ENCODE results near the gene PRRT2.
"Not testable (repeated sequence)": the region's sequence is repeated elsewhere in the genome, so short reads cannot be mapped to it uniquely, and the experiment has no call there.

PRRT2 gene

GRCh38 chr16:29830774-29831173 is 18.8 kb downstream of the PRRT2 start:
- Histone ChIP-seq H4K20me1 (peaks cover 0 to 81% (median 5%) of the 10 kb centered on the region in 11 experiments; a peak in 10 of 22 replicates), H3K4me1 (peaks cover 0 to 5% (median under 1%) of the 10 kb centered on the region in 10 experiments; a peak in 9 of 20 replicates), H3K27me3 (no peaks in the 10 kb centered on the region), H3K9ac (no peak overlapping the region), H3K27ac (no peak overlapping the region), H3K4me3 (no peak overlapping the region), H3K36me3 (peaks cover 0 to 90% (median 11%) of the 10 kb centered on the region in 11 experiments; a peak in 15 of 22 replicates), H3K4me2 (no peak overlapping the region), H3K9me3 (replicated peaks in 1 of 11) (no peaks in the 10 kb centered on the region)
- no peak for TF ChIP-seq Cebpa-rat (IDR thresholded peaks at IDR 0.05)

DNA sequence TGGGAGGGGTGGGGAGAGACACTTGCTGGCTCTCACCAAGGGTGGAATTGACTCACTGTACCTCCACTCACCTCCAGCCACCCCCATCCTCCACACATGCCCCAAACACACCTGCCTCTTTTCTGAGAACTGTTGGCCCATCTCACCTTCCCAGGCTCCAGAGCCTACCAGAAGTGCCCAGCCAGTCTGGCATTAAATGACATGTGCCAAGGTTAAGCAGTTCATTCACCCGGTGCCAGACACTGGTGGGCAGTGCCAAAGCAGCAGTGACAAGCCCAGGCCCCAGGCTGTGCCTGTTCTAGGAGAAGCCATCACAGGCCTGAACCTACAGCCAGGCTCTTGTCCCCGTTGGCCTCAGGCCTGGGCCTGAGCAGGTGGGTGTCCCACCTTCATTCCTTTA is 19.5 kb downstream of the PRRT2 start:
- no peak for TF ChIP-seq Cebpa-rat (IDR thresholded peaks at IDR 0.05)
- Histone ChIP-seq H3K4me1 (no peaks in the 10 kb centered on the region; a peak in 2 of 20 replicates), H4K20me1 (peaks cover 0 to 74% (median 0%) of the 10 kb centered on the region in 11 experiments; a peak in 9 of 22 replicates), H3K4me3 (no peak overlapping the region), H3K27ac (no peak overlapping the region), H3K4me2 (no peak overlapping the region), H3K36me3 (peaks cover 0 to 90% (median 11%) of the 10 kb centered on the region in 11 experiments; a peak in 15 of 22 replicates), H3K9ac (no peak overlapping the region), H3K27me3 (no peaks in the 10 kb centered on the region), H3K9me3 (replicated peaks in 1 of 11) (no peaks in the 10 kb centered on the region)

GRCh38 chr16:29833219-29833618 is 21.2 kb downstream of the PRRT2 start:
- H3K27ac ChIP-seq; H3K4me1 ChIP-seq; H3K9ac ChIP-seq; H3K27me3 ChIP-seq; H3K9me3 ChIP-seq (replicated peaks in 1 of 11); H3K4me3 ChIP-seq; H3K4me2 ChIP-seq: not testable (repeated sequence)
- peaks cover 0 to 56% (median 0%) of the 10 kb centered on the region in 11 experiments; a peak in 8 of 22 replicates for H4K20me1 ChIP-seq
- peaks cover 0 to 96% (median 11%) of the 10 kb centered on the region in 11 experiments; a peak in 15 of 22 replicates for H3K36me3 ChIP-seq

GRCh38 chr16:29834079-29834478 is 22.1 kb downstream of the PRRT2 start:
- H3K9ac ChIP-seq = no peak overlapping the region
- peaks cover 0 to 48% (median 0%) of the 10 kb centered on the region in 11 experiments; a peak in 7 of 22 replicates for H4K20me1 ChIP-seq
- no peaks in the 10 kb centered on the region for H3K9me3 ChIP-seq (replicated peaks in 1 of 11)
- H3K4me2 ChIP-seq = no peak overlapping the region
- H3K36me3 ChIP-seq = peaks cover 0 to 100% (median 11%) of the 10 kb centered on the region in 11 experiments; a peak in 15 of 22 replicates
- H3K4me1 ChIP-seq = no peaks in the 10 kb centered on the region
- no peak for TF ChIP-seq Cebpa-rat (IDR thresholded peaks at IDR 0.05)
- H3K27me3 ChIP-seq = no peaks in the 10 kb centered on the region
- no peak overlapping the region for H3K4me3 ChIP-seq
- no peak overlapping the region for H3K27ac ChIP-seq

- H3K4me1 ChIP-seq = no peaks in the 10 kb centered on the region
- peaks cover 0 to 100% (median 11%) of the 10 kb centered on the region in 11 experiments; a peak in 15 of 22 replicates for H3K36me3 ChIP-seq
- no peak overlapping the region for H3K9ac ChIP-seq
- H3K27ac ChIP-seq = no peak overlapping the region
- no peaks in the 10 kb centered on the region for H3K27me3 ChIP-seq
- TF ChIP-seq Cebpa-rat (IDR thresholded peaks at IDR 0.05) = no peak
- peaks cover 0 to 34% (median 0%) of the 10 kb centered on the region in 11 experiments; a peak in 6 of 22 replicates for H4K20me1 ChIP-seq
- no peak overlapping the region for H3K4me2 ChIP-seq
- no peaks in the 10 kb centered on the region for H3K9me3 ChIP-seq (replicated peaks in 1 of 11)
- no peak overlapping the region for H3K4me3 ChIP-seq
Observed at GRCh38 chr16:29835926-29836325, 23.9 kb downstream of the PRRT2 start.

- peaks cover 0 to 27% (median 0%) of the 10 kb centered on the region in 11 experiments; a peak in 6 of 22 replicates for H4K20me1 ChIP-seq
- H3K4me2 ChIP-seq = no peak overlapping the region
- H3K27me3 ChIP-seq = no peaks in the 10 kb centered on the region
- H3K9ac ChIP-seq = no peak overlapping the region
- no peaks in the 10 kb centered on the region for H3K4me1 ChIP-seq
- peaks cover 0 to 100% (median 11%) of the 10 kb centered on the region in 11 experiments; a peak in 15 of 22 replicates for H3K36me3 ChIP-seq
- H3K9me3 ChIP-seq (replicated peaks in 1 of 11) = no peaks in the 10 kb centered on the region
- no peak overlapping the region for H3K4me3 ChIP-seq
- H3K27ac ChIP-seq = no peak overlapping the region
- no peak for TF ChIP-seq Cebpa-rat (IDR thresholded peaks at IDR 0.05)
Observed at GRCh38 chr16:29836623-29837022, 24.6 kb downstream of the PRRT2 start.

- Histone ChIP-seq H3K9ac (no peak overlapping the region), H4K20me1 (peaks cover 0 to 20% (median 0%) of the 10 kb centered on the region in 11 experiments; a peak in 5 of 22 replicates), H3K4me1 (no peaks in the 10 kb centered on the region), H3K9me3 (replicated peaks in 1 of 11) (no peaks in the 10 kb centered on the region), H3K27ac (no peak overlapping the region), H3K4me2 (no peak overlapping the region), H3K27me3 (no peaks in the 10 kb centered on the region), H3K36me3 (peaks cover 0 to 100% (median 11%) of the 10 kb centered on the region in 11 experiments; a peak in 15 of 22 replicates), H3K4me3 (no peak overlapping the region)
- TF ChIP-seq Cebpa-rat (IDR thresholded peaks at IDR 0.05) = no peak
Observed at GRCh38 chr16:29837841-29838240, 25.8 kb downstream of the PRRT2 start.

DNA sequence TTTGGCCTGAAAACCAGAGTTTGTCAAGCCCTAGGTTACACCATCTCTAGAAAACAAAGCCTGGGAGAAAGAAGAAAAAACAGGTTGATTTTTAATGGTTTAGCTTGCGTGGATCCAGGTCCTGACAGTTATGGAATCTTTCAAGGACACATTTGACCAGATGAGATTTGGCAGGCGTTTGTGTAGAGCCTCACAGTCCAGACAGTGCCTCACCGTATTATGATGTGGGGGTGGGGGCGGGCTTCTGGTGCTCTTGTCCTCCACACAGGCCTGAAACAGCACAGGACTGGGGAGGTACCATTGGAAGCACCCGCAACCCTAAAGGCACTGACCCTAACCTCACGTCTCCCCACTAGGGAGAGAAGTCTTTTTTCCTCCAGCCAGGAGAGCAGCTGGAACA is 27.8 kb downstream of the PRRT2 start:
- no peaks in the 10 kb centered on the region for H3K9me3 ChIP-seq (replicated peaks in 1 of 11)
- no peak overlapping the region for H3K9ac ChIP-seq
- H3K36me3 ChIP-seq = peaks cover 0 to 97% (median 4%) of the 10 kb centered on the region in 11 experiments; a peak in 13 of 22 replicates
- no peaks in the 10 kb centered on the region for H3K27me3 ChIP-seq
- H3K27ac ChIP-seq = no peak overlapping the region
- no peak overlapping the region for H3K4me2 ChIP-seq
- peaks cover 0 to 21% (median 0%) of the 10 kb centered on the region in 11 experiments; a peak in 6 of 22 replicates for H4K20me1 ChIP-seq
- no peak for TF ChIP-seq Cebpa-rat (IDR thresholded peaks at IDR 0.05)
- no peak overlapping the region for H3K4me3 ChIP-seq
- H3K4me1 ChIP-seq = no peaks in the 10 kb centered on the region; a peak in 1 of 20 replicates

- H3K27me3 ChIP-seq = no peaks in the 10 kb centered on the region
- H3K36me3 ChIP-seq = peaks cover 0 to 97% (median 4%) of the 10 kb centered on the region in 11 experiments; a peak in 12 of 22 replicates
- no peak overlapping the region for H3K4me3 ChIP-seq
- H3K9ac ChIP-seq = no peak overlapping the region
- H4K20me1 ChIP-seq = peaks cover 0 to 25% (median 0%) of the 10 kb centered on the region in 11 experiments; a peak in 6 of 22 replicates
- no peak for TF ChIP-seq Cebpa-rat (IDR thresholded peaks at IDR 0.05)
- no peaks in the 10 kb centered on the region; a peak in 1 of 20 replicates for H3K4me1 ChIP-seq
- H3K27ac ChIP-seq = no peak overlapping the region
- no peaks in the 10 kb centered on the region for H3K9me3 ChIP-seq (replicated peaks in 1 of 11)
- H3K4me2 ChIP-seq = no peak overlapping the region
Observed at GRCh38 chr16:29840240-29840639, 28.2 kb downstream of the PRRT2 start.

DNA sequence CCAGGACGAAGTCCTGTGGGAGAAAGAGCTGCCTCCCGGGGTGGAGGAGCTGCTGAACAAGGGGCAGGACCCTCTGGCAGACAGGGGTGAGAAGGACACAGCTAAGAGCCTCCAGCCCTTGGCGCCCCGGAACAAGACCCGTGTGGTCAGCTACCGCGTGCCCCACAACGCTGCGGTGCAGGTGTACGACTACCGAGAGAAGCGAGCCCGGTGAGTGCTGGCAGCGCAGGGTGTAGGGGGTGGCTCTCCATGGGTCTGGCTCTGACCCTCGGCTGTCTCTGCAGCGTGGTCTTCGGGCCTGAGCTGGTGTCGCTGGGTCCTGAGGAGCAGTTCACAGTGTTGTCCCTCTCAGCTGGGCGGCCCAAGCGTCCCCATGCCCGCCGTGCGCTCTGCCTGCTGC is 29.6 kb downstream of the PRRT2 start:
- H3K9me3 ChIP-seq (replicated peaks in 1 of 11) = no peaks in the 10 kb centered on the region
- no peaks in the 10 kb centered on the region; a peak in 1 of 20 replicates for H3K4me1 ChIP-seq
- H4K20me1 ChIP-seq = peaks cover 0 to 29% (median 0%) of the 10 kb centered on the region in 11 experiments; a peak in 7 of 22 replicates
- TF ChIP-seq Cebpa-rat (IDR thresholded peaks at IDR 0.05) = no peak
- H3K9ac ChIP-seq = no peak overlapping the region
- no peak overlapping the region for H3K4me3 ChIP-seq
- peaks cover 0 to 97% (median 4%) of the 10 kb centered on the region in 11 experiments; a peak in 13 of 22 replicates for H3K36me3 ChIP-seq
- H3K27me3 ChIP-seq = no peaks in the 10 kb centered on the region
- H3K27ac ChIP-seq = no peak overlapping the region
- no peak overlapping the region for H3K4me2 ChIP-seq
